Right atrium auricular region (tissue), 2 donors: Measurements from ENCODE around the gene CDKN2A. TPM values are rescaled to one million over a fixed set of nuclear protein-coding genes. Genes with fewer than 3 reads are reported as not detected.

Experiments
- DNase-seq: peaks from one replicate; pipeline ENCODE4 v3.0.0-alpha.2; 2019; ENCODE audit warnings: low spot score
- H3K27ac ChIP-seq, 2 donors: fragments of 200-600 bp; sonication (generic); 1 replicate in 1 of 2; 2 replicates in 1 of 2; pipeline ENCODE4 v1.5.1; 2016 to 2019
- H3K27me3 ChIP-seq, 2 donors: fragments of 200-600 bp; sonication (generic); one replicate each; pipeline versions ENCODE4 v1.5.1 to v1.6.0; 2017 to 2019
- H3K36me3 ChIP-seq: fragments of 200-600 bp; sonication (generic); one replicate; pipeline ENCODE4 v1.5.1; 2016
- H3K4me1 ChIP-seq, 2 donors: fragments of 200-600 bp; sonication (generic); one replicate each; pipeline versions ENCODE4 v1.5.1 to v1.6.0; 2017 to 2019
- H3K4me3 ChIP-seq, 2 donors: fragments of 200-600 bp; sonication (generic); 1 replicate in 1 of 2; 2 replicates in 1 of 2; pipeline ENCODE4 v1.5.1; 2017 to 2019; ENCODE audit warnings: mild to moderate bottlenecking in 1 of 2, moderate library complexity in 1 of 2
- H3K9me3 ChIP-seq, 2 donors: fragments of 200-600 bp; sonication (generic); one replicate each; pipeline ENCODE4 v1.5.1; 2019
- total RNA-seq, 2 donors: library from RNA; depleted of rRNA; stranded (reverse); fragments of >200 nt; gene quantifications; one replicate each; pipeline ENCODE4 v1.1.0, GENCODE V29; 2016
- TF ChIP-seq, protein P1 (sequence below), 2 donors: fragments of 200-600 bp; sonication (generic); IDR thresholded peaks; one replicate each; pipeline ENCODE4 v1.5.1; 2019; ENCODE audit warnings: antibody characterized with exemption in 2 of 2

Gene CDKN2A
- total RNA-seq, 2 donors from 2014 or later: 1.3 TPM; not detected in 1

DNA sequence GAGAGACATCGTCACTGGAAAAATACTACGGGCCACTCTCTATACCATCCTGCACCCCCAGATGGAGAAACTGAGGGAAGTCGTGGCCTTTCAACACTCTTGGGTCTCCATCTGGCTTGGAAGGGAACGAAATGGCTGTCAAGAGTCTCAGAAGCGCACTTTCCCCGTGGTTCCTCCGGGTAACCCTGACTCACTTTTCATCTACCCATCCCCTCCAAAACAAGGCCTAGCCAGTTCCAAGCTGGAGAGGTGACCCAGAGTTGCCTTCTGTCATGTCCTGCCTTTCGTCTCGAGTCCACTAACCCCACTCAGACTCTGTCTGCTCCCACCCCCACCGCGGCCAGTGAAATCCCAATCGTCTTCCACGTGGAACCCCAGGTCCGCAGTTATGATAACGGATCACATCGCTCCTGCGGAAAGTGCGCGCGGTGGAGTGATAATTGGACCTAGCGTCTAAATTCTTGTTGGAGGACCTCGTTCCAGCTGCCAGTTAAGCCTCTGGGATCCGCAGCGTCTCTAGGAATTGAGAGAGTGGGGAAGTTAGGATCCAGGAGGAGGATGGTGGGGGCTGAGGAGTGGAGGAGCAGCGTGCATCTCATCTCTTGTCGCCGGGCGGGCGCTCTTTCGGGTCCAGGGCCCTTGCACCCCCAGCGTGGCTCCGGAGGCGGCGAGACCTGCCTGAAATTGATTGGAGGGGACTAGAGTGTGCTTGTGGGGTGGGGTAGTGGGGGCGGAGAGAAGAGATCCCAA lies 4.6 kb downstream of the CDKN2A start:
- Histone ChIP-seq H3K27me3 (peaks cover 0 to 39% of the 10 kb centered on the region in 2 donors), H3K9me3 (no peaks in the 10 kb centered on the region), H3K36me3 (no peaks in the 10 kb centered on the region), H3K27ac (no peak overlapping the region), H3K4me3 (no peak overlapping the region), H3K4me1 (peaks cover 0 to 7% of the 10 kb centered on the region in 2 donors)
- no peak for DNase-seq
- TF ChIP-seq, protein P1, sequence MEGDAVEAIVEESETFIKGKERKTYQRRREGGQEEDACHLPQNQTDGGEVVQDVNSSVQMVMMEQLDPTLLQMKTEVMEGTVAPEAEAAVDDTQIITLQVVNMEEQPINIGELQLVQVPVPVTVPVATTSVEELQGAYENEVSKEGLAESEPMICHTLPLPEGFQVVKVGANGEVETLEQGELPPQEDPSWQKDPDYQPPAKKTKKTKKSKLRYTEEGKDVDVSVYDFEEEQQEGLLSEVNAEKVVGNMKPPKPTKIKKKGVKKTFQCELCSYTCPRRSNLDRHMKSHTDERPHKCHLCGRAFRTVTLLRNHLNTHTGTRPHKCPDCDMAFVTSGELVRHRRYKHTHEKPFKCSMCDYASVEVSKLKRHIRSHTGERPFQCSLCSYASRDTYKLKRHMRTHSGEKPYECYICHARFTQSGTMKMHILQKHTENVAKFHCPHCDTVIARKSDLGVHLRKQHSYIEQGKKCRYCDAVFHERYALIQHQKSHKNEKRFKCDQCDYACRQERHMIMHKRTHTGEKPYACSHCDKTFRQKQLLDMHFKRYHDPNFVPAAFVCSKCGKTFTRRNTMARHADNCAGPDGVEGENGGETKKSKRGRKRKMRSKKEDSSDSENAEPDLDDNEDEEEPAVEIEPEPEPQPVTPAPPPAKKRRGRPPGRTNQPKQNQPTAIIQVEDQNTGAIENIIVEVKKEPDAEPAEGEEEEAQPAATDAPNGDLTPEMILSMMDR (IDR thresholded peaks at IDR 0.05): no peak

GRCh38 chr9:21988056-21988990 lies 5.9 kb downstream of the CDKN2A start:
- H3K27me3 ChIP-seq: peaks cover 0 to 39% of the 10 kb centered on the region in 2 donors
- no peaks in the 10 kb centered on the region for H3K9me3 ChIP-seq
- TF ChIP-seq, protein P1 (IDR thresholded peaks at IDR 0.05): no peak
- H3K27ac ChIP-seq: no peak overlapping the region
- no peaks in the 10 kb centered on the region for H3K36me3 ChIP-seq
- H3K4me3 ChIP-seq: no peak overlapping the region
- no peaks in the 10 kb centered on the region for H3K4me1 ChIP-seq
- DNase-seq: no peak

GRCh38 chr9:21985964-21986667 lies 8.1 kb downstream of the CDKN2A start:
- no peaks in the 10 kb centered on the region for H3K9me3 ChIP-seq
- no peaks in the 10 kb centered on the region for H3K4me1 ChIP-seq
- H3K27me3 ChIP-seq: peaks cover 0 to 25% of the 10 kb centered on the region in 2 donors
- TF ChIP-seq, protein P1 (IDR thresholded peaks at IDR 0.05): no peak
- no peak overlapping the region for H3K27ac ChIP-seq
- no peak overlapping the region for H3K4me3 ChIP-seq
- DNase-seq: no peak
- no peaks in the 10 kb centered on the region for H3K36me3 ChIP-seq

DNA sequence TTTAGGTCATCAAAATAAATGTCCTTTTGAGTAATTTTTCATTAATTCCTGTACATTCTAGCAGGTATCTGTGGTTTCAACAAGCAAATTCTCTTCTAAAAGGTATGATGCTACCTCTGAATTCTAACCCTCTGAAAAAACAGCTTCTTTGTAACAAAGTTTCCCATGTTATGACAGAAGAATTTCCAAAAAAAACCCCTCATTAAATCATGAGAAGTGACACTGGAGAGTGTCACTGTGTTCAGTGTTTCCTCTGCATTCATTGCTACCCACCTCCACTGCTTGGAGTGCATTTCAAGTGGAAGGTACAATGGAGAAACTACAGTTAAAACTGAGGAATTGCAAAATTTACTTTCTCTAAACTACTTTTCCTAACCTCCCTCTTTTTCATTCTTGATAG lies 10.1 kb downstream of the CDKN2A start:
- no peak overlapping the region for H3K27ac ChIP-seq
- no peak for DNase-seq
- no peak overlapping the region for H3K4me3 ChIP-seq
- no peaks in the 10 kb centered on the region for H3K4me1 ChIP-seq
- TF ChIP-seq, protein P1 (IDR thresholded peaks at IDR 0.05): no peak
- peaks cover 0 to 13% of the 10 kb centered on the region in 2 donors for H3K27me3 ChIP-seq
- no peaks in the 10 kb centered on the region for H3K36me3 ChIP-seq
- no peaks in the 10 kb centered on the region for H3K9me3 ChIP-seq

- no peaks in the 10 kb centered on the region for H3K36me3 ChIP-seq
- no peak overlapping the region for H3K4me3 ChIP-seq
- TF ChIP-seq, protein P1 (IDR thresholded peaks at IDR 0.05): no peak
- no peak for DNase-seq
- H3K27me3 ChIP-seq: peaks cover 0 to 11% of the 10 kb centered on the region in 2 donors
- no peaks in the 10 kb centered on the region for H3K9me3 ChIP-seq
- no peak overlapping the region for H3K27ac ChIP-seq
- H3K4me1 ChIP-seq: no peaks in the 10 kb centered on the region
Measured at GRCh38 chr9:21983561-21983935, 10.6 kb downstream of the CDKN2A start.
